Adipose tissue (tissue), 3 donors: ENCODE data around the gene NGF. TPM values are rescaled to one million over a fixed set of nuclear protein-coding genes. Genes with fewer than 3 reads are reported as not detected.
"Not testable (repeated sequence)": the region's sequence is repeated elsewhere in the genome, so short reads cannot be mapped to it uniquely, and the experiment has no call there.

ENCODE experiments used
- H3K27ac ChIP-seq: one replicate; pipeline ENCODE4 v1.5.1; 2013; ENCODE audit warnings: low read depth, low read length
- WGBS, 3 donors: extraction: QIAGEN DNeasy Blood & Tissue Kit; methylation state at CpG; one replicate each; pipeline ENCODE4 v1.1.7; 2013; 5-methylcytosine and 5-hydroxymethylcytosine counted together
- polyA plus RNA-seq, 3 donors: library from polyadenylated mRNA; stranded (reverse); fragments of 200-250 nt; gene quantifications; one replicate each; pipeline ENCODE4 v1.2.3, GENCODE V29; 2013
- donor health status: healthy with polysubstance abuse.
- donor health status: Bipolar disorder and iron deficiency.
- donor health status: healthy.

NGF gene
- polyA plus RNA-seq: 10 to 100 TPM in 2 of 3 donors, under 1 TPM in 1; 0.66 to 14.7 (median 13.3) TPM

- no peak within 1 kb of the TSS for H3K27ac ChIP-seq
Observed at GRCh38 chr1:115337633-115338456, at the start of gene NGF. Gene NGF (minus strand): TSS chr1:115338249. CDS start chr1:115286795, 51,454 bp downstream.

DNA sequence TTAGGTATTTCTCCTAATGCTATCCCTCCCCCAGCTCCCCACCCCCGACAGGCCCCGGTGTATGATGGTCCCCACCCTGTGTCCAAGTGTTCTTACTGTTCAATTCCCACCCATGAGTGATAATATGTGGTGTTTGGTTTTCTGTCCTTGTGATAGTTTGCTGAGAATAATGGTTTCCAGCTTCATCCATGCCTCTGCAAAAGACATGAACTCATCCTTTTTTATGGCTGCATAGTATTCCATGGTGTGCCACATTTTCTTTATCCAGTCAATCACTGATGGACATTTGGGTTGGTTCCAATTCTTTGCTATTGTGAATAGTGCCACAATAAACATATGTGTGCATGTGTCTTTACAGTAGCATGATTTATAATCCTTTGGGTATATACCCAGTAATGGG lies 45.4 kb upstream of the NGF start:
- WGBS, 3 donors: 85 to 97% (median 95%) methylated on average over 2 of the region's 2 CpGs
- not testable (repeated sequence) for H3K27ac ChIP-seq

More at GRCh38 chr1:115337633-115338456, at the start of gene NGF:
- WGBS, 3 donors: 1 to 3% (median 1%) methylated on average over 69 of the region's 69 CpGs

DNA sequence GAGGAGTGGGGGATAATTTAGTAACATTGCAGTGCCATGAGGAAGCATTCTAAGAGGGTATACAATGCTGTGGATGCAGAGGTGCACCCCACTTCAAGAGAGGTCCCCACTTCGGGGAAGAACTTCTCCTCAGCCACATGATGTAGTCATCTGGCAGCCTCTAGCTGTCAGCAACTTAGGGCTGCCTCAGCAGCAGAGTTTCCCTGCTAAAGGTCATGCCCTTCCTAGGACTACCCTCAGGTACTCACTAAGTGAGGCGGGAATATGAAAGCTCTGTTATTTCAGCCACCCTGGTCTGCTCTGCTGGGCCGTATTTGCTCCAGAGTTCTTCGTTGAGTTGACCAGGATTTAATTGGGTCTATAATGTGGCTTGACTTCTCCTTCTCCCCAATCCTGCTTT lies 41.9 kb upstream of the NGF start:
- whole genome bisulfite sequencing, 3 donors: 69 to 93% (median 89%) methylated on average over 4 of the region's 4 CpGs
- no peak overlapping the region for H3K27ac ChIP-seq

- no peak overlapping the region for H3K27ac ChIP-seq
- WGBS, 3 donors: 36 to 63% (median 58%) methylated on average over 2 of the region's 2 CpGs
Observed at GRCh38 chr1:115377411-115377810, 39.4 kb upstream of the NGF start.

DNA sequence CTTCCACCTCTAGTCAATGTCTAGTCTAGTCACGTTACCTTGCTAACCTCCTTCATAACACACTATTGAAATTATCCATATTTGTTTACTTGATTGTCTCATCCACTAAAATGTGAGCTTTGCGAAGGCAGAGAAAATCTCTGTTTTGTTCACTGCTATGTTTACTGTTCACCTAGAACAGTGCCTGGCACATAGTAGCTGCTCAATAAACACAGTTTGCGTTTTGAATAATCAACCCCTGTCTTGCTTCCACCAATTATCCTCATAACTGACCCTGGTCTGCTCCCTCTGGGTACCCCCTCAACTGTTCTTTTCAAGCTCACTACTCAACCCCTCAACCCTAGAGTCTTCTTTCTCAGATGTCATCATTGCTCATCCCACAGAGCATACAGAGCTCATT lies 36.5 kb upstream of the NGF start:
- no peak overlapping the region for H3K27ac ChIP-seq
- 90 to 95% (median 93%) methylated on average over 3 of the region's 3 CpGs for WGBS, 3 donors

DNA sequence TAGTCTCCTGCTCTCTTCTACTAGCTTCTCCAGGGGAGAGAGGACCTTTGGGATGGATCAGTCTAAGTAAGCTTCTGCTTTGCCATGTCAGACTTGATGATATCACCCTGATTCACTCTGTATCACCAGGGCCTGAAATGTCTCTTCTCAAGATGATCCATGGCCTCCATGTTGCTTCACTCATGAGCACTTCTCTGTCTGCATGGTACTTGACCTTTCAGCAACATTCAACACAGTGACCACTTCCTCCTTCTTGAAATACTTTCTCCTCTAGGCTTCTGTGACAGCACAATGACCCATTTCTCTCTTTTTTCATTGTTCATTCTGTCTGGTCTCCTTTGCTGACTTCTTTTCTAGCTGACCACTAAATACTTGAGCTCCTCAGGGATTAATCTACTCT lies 35.3 kb upstream of the NGF start:
- H3K27ac ChIP-seq: no peak overlapping the region

DNA sequence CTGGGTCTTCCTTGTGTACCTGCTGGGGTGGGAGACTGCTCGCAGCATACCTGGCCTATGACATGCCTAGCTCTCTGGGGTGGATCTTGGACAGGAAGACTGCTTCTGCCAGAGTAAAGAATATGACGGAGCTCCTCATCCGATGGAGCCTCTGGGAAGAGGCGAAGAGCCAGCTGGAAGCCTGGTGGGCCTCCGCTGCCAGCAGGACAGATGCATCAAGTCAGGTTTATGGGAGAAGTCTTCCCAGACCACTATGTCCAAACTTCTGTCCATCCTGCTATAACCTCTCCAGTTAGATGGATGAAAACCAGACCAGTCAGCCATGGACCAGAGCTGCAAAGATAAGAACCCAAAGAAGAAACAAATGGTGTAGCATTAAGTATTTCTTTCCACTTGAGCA lies 27.7 kb upstream of the NGF start:
- WGBS, 3 donors: 68 to 80% (median 71%) methylated on average over 5 of the region's 5 CpGs
- no peak overlapping the region for H3K27ac ChIP-seq

DNA sequence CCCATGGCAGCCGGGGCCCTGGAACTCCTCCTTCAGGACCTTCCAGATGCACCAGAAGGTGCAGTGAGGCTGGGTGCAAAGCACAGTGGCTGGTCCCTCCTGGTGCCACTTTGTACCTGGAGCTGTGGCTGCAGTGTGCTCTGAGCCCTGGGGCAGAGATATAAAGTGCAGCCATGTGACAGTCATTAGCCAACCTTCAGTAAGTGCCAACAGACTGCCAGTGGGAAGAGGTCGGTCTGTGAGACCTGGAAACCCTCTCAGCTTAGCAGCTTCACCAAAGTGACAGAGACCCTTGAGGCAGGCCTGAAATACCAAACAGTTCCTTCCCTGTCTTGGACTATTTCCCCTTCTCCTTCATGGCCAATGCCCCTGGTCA lies 26.7 kb upstream of the NGF start:
- WGBS, 3 donors: 60 to 79% (median 70%) methylated on average over 2 of the region's 2 CpGs

GRCh38 chr1:115364046-115364779 lies 26.2 kb upstream of the NGF start:
- no peak overlapping the region for H3K27ac ChIP-seq
- 60 to 73% (median 63%) methylated on average over 7 of the region's 7 CpGs for WGBS, 3 donors

More for the DNA sequence above, 26.7 kb upstream of the NGF start:
- H3K27ac ChIP-seq: no peak overlapping the region

DNA sequence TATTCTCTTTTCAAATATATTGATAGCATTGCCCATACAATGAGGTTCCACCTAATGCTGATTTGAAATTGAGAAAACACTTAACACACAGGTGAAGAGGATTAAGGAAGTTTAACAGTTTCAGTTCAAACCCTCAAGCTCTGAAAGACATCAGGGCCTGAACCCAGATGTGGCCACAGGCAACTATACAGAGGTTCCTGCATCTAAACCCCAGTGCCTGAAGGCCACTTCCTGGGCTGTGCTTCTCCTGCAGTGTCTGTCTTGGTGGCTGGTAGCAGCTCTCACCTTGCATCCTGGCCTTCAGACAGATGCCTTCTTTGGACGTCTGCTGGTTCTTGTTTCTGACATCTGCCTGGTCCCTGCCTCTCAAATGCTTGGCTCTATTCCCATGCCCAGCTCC lies 25.1 kb upstream of the NGF start:
- WGBS, 3 donors: 85 to 96% (median 95%) methylated on average over 1 of the region's 1 CpG
- H3K27ac ChIP-seq: no peak overlapping the region

DNA sequence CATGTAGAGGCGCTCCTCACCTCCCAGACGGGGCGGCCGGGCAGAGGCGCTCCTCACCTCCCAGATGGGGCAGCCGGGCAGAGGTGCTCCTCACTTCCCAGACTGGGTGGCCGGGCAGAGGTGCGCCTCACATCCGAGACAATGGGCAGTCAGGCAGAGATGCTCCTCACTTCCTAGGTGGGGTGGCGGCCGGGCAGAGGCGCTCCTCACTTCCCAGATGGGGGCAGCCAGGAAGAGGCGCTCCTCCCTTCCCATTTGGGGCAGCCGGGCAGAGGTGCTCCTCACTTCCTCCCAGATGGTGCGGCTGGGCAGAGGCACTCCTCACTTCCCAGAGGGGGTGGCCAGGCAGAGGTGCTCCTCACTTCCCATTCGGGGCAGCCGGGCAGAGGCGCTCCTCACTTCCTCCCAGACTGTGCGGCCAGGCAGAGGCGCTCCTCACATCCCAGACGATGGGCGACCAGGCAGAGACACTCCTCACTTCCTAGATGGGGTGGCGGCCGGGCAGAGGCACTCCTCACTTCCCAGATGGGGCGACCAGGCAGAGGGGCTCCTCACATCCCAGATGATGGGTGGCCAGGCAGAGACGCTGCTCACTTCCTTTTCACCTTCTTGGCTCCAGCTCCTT lies 22.6 kb upstream of the NGF start:
- WGBS, 3 donors: 94 to 96% (median 95%) methylated on average over 23 to 26 of the region's 26 CpGs
- H3K27ac ChIP-seq: not testable (repeated sequence)

DNA sequence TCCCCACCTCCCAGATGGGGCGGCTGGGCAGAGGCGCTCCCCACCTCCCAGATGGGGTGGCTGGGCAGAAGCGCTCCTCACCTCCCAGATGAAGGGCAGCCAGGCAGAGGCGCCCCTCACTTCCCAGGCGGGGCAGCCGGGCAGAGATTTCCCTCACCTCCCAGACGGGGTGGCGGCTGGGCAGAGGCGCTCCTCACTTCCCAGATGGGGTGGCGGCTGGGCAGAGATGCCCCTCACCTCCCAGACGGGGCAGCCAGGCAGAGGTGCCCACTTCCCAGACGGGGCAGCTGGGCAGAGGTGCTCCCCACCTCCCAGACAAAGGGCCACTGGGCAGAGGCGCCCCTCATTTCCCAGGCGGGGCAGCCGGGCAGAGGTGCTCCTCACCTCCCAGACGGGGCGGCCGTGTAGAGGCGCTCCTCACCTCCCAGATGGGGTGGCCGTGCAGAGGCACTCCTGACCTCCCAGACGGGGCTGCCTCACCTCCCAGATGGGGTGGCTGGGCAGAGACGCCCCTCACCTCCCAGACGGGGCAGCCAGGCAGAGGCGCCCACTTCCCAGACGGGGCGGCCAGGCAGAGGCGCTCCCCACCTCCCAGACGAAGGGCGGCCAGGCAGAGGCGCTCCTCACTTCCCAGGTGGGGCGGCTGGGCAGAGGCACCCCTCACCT lies 21.9 kb upstream of the NGF start:
- WGBS, 3 donors: 89 to 94% (median 91%) methylated on average over 19 to 31 of the region's 31 CpGs
- H3K27ac ChIP-seq: not testable (repeated sequence)

- no peak overlapping the region for H3K27ac ChIP-seq
- 67 to 90% (median 73%) methylated on average over 2 of the region's 2 CpGs for WGBS, 3 donors
Observed at GRCh38 chr1:115356356-115356755, 18.3 kb upstream of the NGF start.

DNA sequence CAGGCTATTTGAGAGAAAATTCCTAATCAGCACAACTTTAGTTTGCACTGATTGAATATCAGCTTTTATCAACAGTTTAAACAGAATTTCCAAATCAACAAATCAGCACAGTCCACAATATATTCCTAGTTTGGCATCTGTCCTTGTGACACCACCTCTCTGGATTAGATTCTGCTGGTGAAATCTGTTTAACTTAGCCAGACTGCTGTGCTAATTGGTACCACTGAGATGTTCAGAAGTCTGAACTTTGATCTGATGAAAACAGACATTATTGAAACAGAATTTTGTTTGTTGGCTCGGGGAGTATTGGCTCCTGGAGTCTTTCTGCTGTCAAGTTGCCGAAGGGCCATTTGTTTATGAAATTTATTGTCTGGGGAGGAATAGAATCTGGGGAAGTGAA lies 17.0 kb upstream of the NGF start:
- 30 to 58% (median 47%) methylated on average over 2 of the region's 2 CpGs for WGBS, 3 donors
- H3K27ac ChIP-seq: no peak overlapping the region

- 67 to 85% (median 73%) methylated on average over 5 of the region's 5 CpGs for WGBS, 3 donors
- H3K27ac ChIP-seq: no peak overlapping the region
Observed at GRCh38 chr1:115351143-115351542, 13.1 kb upstream of the NGF start.

DNA sequence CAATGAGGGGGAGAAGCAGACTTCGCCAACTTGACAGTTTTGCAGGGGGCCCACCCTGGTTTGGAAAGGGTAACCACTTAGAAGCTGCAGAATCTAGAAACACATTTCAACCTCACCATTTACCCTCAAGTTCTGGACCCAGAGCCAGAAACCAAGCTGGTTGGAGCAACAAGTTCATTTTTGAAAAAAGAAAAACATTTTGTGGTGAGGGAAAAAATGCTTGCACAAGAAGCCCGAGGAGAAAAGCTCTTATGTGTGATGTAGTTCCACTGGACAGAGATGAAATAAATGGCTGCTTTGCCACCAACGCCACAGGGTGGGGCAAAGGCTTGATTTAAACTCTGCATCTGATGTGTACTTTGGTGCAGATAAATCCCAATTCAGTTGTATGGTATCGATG lies 10.6 kb upstream of the NGF start:
- 79 to 87% (median 84%) methylated on average over 4 of the region's 4 CpGs for WGBS, 3 donors
- H3K27ac ChIP-seq: no peak overlapping the region

- H3K27ac ChIP-seq: no peak overlapping the region
- WGBS, 3 donors: 57 to 86% (median 72%) methylated on average over 2 of the region's 2 CpGs
Observed at GRCh38 chr1:115347282-115347681, 9.2 kb upstream of the NGF start.

DNA sequence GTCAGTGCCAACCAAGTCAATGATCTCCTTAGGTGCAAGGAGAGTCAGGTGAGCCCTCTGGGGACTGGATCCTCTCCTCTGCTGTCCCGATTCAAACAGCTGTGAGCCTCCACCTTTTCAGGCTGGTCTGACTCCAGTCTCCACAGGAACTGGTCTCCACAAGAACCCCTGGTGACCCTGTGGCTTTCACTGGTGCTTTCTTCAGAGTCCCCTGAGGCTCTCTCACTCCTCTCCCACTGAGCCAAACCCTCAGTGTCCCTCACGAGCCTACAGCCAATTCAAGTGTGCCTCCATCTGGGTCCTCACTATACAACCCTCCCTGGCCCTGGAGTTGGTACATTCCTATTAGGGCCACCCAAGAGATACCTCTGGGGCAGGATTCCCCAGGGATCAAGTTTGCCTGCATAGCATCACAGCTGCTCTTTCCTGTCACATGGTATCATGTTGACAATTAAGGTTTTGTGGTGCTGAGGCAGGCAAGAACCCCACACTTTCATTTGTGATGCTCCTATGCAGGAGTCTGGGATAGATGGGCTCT lies 5.2 kb upstream of the NGF start:
- WGBS, 3 donors: 61 to 75% (median 66%) methylated on average over 2 of the region's 2 CpGs
- no peak overlapping the region for H3K27ac ChIP-seq

DNA sequence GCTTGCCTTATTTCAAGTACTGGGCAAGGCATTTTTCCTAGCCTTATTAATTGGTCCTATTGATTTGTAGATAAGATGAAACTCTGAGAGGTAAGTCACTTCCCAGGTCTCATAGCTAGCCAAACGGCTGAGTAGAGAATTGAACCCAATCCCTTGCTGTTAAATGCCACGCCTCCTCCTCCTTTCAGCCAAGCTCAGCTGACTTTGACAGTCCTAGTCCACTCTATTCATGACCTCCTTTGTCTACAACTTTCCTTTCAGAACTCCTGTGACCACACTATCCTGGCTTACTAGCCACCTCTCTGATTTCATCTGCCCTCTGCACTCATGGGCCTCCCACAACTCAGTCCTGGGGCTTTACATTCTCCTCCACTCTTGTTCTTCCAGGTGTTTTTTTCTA lies 3.9 kb upstream of the NGF start:
- H3K27ac ChIP-seq: no peak overlapping the region
- WGBS, 3 donors: 68 to 89% (median 81%) methylated on average over 2 of the region's 2 CpGs
